Glomerular visceral epithelial cell (primary cell): Measurements from ENCODE around the gene TRIP13.
"Not testable (repeated sequence)": the region's sequence is repeated elsewhere in the genome, so short reads cannot be mapped to it uniquely, and the experiment has no call there.

Experiments
- DNase-seq: peaks from one replicate; pipeline ENCODE4 v3.0.0-alpha.2; 2016; ENCODE audit errors: extremely low spot score

The TRIP13 gene

DNA sequence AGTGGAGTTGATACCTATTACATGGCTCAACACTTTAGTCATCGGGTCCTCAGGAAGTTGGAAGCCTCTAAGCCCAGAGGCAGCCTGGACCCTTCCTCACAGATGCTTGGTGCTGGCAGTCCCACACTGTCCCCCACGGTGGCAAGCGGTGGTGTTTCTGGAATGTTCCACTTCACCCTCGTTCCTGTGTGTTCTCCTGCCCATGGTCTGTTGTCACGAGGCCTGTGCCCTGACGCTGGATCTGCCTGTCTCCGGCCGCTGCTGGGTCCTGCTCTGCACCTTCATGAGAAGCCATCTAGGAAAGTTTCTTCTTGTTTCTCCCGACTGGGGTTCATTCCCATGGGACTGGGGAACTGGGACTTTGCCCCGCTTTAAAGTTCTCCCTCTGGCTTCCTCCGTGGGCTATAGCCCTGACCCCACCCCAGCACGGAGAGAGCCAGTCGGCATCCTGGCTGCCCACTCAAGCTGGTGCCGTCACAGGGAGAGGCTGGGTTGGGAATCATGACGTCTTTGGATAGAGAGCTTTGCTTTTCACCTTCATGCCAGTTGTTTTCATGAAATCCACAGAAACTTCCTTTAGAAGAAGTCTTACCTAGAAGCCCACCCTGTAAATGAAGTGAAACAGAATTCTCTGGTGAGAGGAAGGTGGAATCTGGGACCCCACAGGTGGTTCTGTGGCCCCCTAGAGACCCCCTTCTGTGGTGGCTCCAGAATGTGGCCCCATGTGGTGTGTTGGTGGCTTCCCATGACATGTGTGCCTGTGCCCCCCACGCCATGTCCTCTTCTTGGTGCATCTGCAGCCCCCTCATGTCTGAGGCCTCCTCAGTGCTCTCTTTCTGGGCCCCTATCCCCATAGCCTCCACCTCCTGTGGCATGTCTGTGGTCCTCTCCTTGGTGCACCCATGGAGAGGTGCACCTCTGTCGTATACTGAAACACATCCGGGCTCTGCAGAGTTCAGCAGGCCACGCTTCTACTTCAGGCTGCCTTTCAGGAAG lies 43.8 kb downstream of the TRIP13 start:
- no peak for DNase-seq

DNA sequence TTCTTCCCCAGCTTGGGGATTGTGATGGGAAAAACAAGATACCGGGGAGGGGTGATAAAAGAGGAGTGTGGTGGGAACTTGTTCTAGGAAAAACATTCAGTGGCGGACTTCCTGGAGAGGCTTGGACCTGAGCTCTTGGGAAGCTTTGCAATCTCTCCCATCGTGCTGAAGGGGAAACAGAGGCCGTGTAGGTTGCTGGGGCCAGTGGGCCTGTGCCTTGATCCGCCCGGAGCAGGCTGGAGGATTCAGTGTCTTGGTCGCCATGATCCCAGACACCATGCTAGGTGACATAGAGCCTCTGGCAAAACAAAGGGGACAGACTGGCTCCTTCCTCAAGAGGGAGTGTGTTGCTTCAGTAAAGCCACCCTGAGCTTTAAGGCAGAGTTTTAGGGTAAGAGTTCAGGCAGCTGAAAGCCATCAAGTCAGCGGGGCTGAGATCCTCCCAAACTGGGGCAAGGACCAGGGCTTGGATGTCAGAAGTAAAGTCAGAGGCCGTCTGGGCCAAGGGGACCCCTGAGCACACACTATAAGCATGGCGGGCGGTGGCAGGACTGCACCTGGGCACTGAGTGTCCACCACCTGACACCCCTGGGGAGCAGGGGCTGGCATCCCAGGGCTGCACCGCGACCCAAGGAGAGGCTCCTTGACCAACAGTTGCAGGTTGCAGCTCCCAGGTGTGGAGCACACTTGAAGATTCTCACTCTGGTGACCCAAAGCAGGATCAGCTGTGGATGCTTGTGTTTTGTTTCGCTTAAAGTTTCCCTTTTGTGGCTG lies 44.7 kb downstream of the TRIP13 start:
- DNase-seq: no peak

DNA sequence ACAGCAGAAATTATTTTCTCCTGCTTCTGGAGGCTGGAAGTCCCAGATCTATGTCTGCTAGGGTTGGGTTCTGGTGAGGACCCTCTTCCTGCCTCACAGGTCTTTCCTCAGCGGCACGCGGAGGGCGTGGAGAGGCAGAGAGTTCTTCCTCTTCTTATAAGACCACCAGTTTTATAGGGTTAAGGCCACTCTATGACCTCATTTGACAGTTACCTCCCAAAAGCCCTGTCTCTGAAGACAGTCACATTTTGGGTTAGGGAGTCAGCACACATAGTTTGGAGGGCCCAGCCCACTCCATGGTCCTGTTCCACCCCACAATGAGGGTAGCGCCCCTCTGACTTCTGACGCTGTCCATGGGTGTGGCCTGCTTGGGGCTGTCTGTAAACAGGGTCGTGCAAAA lies 46.7 kb downstream of the TRIP13 start:
- no peak for DNase-seq

DNA sequence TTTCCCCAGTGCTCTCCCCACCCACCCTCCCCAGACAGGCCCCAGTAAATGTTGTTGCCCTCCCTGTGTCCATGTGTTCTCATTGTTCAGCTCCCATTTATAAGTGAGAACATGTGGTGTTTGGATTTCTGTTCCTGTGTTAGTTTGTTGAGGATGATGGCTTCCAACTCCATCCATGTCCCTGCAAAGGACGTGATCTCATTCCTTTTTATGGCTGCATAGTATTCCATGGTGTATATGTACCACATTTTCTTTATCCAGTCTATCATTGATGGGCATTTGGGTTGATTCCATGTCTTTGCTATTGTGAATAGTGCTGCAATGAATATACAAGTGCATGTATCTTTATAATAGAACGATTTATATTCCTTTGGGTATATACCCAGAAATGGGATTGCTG lies 48.1 kb downstream of the TRIP13 start:
- not testable (repeated sequence) for DNase-seq

DNA sequence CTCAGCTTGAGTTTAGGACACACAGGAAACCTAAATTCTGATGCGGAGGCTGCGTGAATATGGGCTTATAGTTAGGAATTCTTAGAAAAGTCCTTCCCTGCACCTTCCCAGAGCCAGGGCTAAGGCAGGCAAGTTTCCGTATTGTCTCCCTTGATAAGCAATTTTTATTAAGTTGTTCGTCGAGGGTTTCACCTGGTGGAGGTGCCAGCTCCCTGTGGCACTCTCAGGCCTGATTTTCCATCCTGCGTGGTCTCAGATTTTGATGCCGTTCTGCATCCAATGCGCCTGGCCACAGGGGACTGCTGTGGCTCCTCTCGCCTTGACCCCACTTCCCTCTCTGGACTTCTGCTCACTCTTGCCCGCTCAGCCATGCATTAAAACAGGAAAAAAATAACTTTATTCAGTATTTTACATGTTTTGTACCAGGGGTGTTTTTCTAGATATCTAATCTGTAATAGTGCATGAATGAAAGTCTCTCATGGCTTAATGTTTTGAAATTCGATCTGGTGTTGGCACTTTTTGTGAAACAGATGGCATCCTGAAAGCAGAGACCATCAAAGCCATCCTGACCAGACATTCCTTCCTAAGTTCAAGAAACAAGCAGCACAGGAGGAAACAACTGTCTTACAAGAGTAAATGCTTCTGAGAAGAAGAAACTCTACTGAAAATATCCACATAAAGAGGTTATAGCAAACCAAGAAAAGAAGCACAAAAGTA lies 50.7 kb downstream of the TRIP13 start:
- no peak for DNase-seq

DNA sequence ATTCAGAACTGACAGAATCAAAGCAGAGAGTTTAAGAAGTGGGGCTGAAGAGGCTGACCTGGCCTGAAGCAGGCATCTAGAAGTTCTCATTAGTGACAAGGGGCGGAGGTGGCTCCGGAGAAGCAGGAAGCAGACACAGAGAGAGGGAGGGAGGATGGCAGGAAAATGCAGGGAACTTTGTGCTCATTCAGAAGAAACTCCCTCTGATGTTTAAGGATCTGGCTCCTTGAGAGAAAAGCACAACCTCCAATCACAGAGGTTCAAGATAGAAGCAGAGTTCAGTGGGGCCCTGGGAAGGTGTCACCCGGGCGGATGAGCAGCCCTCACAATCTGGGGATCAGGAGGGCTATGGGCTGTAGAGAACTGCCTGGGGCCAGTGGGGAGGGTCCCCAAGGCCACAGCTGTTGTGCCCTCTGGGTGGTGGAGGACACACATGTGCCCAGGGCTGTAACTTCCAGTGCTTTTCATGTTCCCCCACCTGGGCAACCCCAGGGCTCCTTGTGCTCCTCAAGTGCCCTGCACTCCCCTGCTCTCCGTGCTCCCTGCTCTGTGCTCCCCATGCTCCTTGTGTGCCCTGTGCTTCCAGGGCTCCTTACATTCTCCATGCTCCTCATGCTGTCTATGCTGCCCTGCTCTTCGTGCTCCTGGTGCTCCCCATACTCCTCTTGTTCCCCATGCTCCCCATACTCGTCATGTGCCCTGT lies 51.4 kb downstream of the TRIP13 start:
- no peak for DNase-seq

DNA sequence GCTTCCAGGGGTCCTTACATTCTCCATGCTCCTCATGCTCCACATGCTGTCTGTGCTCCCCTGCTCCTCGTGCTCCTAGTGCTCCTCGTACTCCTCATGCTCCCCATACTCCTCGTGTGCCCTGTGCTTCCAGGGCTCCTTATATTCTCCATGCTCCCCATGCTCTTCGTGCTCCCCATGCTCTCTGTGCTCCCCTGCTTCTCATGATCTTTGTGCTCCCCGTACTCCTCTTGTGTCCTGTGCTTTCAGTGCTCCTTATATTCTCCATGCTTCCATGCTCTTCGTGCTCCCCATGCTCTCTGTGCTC lies 51.9 kb downstream of the TRIP13 start:
- no peak for DNase-seq

DNA sequence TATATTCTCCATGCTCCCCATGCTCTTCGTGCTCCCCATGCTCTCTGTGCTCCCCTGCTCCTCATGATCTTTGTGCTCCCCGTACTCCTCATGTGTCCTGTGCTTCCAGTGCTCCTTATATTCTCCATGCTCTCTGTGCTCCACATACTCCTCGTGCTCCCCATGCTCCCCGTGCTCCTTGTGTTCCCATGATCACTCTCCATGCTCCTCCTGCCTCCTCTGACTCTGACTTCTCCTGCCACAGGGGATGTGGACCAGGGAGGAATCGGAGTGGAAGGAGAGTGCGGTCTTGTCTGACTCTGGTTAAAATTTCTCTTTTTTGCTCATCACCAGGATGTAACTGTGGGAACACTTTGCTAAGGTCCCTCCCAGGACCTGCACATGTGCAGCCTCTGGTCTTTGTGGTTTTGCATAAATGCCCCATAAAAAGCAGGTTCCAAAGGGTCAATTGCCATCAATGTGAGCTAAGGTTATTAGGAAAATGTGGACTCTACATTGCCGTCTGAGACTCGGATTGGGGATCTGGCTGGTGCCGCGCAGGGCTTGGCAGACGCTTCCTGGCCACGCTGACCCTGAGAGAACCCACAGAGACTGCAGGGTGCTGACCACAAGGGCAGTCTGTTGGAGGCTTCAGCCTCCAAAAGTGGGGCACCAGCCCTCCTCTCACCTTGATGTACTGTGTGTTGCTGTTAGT lies 52.5 kb downstream of the TRIP13 start:
- no peak for DNase-seq

DNA sequence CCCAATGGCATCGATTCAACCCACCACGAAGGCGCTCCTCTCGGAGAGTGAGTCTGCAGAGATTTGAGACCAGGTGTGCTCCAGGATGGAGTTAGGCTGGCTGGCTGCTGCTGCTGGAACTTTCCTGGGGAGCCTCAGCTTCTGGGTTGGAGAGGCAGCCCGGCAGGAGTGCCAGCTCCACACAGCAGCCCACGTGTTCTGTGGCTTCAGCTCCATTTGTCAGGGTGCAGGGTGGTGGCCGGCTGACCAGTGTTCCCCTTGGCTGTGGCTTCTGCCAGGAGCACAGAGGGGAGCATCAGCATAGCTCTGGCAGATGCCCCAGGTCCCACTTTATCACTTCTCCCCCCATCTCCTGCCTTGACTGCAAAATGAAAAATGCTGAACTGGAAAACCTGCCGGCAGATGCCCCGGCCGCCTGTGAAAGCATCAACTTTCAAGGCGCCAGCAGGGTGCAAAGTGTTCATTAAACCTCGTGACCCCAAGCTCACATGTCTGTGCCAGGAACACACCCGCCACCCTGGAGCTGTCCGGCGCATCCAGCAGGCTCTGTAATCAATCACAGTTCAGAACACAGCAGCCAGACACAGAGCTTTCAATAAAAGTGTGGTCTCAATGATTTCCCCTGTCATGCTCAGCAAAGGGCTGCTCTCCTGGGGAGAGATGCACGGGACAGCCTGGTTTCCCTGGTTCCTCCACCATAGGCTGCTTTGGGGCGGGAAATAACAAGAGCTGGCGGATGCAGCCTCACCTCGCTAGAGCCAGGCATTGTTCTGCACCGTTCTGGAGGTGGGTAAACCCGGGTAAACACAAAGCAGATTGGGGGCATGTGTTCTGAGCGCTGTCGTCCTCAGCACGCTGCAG lies 53.2 kb downstream of the TRIP13 start:
- no peak for DNase-seq

DNA sequence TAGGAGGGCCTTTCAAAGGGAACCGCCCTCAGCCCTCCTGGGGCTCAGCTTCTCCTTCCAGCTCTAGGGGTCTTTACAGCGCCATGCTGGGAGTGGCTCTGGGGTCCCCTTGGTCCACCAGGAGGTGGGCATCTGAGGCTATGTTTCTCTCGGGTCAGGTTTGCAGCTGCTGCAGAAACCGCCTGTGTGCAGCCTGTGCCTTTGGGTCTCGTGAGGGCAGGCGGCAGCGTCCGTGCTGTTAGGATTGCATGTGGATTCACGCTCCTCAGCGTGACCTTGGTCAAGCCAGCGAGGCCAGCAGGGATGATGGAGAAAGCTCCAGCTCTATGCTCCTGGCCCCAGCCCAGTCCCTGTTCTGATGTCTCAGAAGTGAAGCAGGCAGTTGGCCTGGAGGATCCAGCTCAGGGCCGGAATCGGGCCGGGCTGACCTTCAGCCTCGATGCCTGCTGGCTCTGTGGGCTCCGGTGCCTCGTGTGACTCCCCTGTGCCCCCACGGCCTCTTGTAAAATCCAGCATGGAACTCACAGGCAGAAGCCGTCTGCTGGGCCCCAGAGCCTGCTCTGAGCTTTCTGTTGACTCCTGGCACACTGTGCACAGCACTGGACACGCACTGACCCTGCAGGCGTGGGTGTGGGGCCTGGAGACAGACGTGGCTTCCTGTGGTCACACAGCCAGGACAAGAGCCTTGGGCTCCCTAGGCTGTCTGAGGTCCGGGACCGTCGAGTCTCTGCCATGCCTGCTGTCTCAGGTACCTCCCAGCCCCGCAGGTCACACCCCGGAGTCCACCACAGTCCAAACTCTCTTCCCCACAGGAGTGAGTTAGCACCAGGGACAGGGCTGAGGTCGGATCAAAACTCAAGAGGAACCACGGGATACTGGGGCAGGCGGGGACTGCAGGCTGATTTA lies 54.3 kb downstream of the TRIP13 start:
- DNase-seq: no peak

DNA sequence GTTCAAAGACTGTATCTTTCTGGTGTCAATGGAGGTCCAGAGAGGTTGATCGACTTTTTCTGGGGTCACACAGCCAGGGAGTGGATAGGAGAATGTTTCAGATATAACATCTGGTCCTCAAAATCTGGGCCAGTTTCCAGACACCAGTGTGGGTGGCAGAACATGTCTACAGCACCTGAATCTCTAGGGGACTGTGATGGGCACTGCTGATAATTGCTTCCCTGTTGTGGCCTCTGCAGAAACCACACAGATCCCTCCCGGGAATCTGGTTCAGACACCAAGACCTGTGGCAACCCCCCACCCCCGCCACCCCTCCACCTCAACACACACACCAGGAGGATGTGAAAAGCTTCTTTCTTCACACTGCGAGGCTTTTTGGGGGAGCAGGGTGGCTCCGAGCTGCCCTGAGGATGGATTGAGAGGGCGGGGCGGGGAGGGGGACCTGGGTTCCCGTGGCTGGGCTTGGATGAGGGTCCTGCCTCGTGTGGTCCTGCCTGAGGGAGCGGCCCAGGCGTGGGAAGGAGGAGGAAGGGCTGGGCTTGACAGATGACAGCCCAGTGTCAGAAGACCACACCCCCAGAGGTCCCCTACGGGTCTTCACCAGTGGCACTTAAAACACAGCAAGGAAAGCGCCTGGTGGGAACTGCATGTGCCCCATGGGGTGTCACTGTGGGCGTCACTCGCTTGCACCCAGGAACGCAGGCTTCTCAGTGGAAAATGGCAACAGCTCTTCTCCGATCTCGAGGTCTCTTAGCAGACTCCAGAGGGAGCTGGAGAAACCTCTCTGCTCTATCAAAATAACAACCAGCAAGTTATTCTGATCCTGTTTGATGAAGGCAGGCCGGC lies 55.2 kb downstream of the TRIP13 start:
- DNase-seq: no peak

DNA sequence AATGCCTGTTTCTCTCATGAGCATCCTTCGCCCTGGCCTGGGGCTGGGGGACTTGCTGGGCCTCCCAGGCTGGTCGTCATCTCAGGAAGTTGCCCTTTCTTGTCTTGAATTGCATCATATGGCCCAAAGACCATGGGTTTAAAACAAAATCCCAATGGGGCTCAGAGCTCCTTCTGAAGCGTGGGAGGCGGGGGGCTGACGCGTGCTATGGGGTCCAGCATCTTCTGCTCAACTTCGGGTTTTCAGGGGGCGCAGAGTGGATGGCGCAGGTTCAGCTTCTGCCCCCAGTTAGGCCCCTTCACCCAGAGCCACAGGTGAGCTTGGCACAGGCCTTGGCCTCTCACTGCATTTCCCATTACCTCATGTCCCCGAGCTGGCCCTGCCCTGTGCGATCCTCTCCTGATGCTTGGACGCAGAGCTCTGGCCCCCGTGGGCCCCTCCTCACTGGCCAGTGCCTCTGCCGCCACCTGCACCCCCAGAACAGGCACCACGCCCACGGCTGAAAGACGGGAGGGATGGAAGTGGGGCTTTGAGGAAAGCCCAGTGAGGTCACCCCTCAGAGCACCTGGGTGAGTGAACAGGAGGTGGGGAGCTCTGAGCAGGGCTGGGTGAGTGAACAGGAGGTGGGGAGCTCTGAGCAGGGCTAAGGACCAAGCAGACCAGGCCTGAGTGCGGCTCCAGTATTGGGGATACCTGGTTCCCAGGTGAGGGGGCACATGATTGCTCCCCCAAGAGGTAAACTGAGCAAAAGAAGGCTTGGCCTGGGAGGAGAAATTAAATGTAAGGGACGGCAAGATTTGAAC lies 56.0 kb downstream of the TRIP13 start:
- DNase-seq: no peak

DNA sequence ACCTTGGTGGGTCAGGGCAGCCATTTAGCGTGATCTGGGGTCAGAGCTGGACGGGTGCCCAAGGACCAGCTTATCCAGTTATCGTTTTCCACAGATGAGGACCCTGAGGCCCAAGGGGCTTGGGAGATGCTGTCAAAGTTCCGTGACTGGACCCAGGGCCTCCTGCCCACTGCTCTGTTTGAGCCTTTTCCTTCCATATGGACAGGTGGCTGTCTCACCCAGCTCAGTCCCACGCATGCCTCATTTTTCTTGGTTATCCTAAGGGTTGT lies 56.5 kb downstream of the TRIP13 start:
- no peak for DNase-seq

DNA sequence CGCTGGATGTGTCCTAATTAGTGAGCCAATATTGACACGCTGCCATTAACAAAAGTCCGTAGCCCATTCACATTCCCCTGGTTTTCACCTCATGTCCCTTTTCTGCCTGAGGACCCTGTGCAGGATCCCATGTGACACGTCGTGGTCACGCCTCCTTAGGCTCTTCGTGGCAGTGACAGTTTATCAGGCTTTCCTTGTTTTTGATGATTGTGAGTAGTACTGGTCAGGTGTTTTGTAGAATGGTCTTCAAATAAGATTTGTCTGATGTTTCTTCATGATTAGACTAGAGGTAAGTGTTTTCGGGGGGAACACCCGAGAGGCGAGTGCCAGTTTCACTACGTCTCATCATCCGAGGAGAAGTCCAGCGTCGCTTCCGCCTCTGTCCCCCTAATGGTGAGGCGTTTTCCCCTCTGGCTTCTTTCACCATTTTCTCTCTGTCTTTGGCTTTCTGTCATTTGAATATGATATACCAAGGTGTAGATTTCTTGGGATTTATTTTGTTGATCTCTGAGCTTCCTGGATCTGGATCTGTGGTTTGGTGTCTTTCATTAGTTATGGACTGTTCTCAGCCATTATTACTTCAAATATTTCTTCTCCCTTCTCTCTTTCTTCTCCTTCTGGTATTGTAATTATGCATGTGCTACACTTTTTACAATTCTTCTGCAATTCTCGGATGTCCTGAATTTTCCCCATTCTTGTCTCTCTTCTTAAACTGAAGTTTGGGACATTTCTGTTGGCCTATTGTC lies 57.3 kb downstream of the TRIP13 start:
- DNase-seq: no peak

DNA sequence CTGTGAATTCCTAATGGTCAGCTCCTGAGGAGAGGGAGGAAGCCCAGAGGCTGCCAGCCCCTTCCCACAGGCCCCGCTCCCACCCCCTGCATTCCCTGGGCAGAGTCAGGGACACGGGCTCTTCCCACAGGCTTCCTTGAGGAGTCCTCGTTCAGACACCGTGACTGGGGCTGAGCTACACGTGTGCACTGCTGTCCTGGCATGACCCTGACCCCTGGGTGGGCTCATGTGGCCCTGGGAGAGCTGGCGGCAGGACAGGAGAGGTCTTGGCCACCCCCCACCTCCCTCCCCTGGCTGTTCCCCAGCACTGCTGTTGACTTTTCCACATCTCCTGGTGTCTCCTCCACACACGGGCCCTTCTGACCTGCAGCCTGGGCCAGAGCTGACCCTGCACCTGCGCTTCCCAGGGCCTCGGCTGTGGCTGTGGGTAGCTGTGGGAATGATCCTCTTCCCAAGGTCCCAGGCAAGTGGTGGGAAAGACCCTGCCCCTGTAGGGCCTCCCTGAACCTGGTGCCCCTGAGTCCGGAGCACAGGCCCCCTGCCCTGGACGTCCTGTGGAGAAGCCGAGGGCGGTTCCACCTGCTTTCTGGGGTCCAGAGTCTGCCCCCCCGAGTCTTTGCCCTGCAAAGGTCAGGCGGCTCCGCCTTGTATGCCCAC lies 59.4 kb downstream of the TRIP13 start:
- no peak for DNase-seq

DNA sequence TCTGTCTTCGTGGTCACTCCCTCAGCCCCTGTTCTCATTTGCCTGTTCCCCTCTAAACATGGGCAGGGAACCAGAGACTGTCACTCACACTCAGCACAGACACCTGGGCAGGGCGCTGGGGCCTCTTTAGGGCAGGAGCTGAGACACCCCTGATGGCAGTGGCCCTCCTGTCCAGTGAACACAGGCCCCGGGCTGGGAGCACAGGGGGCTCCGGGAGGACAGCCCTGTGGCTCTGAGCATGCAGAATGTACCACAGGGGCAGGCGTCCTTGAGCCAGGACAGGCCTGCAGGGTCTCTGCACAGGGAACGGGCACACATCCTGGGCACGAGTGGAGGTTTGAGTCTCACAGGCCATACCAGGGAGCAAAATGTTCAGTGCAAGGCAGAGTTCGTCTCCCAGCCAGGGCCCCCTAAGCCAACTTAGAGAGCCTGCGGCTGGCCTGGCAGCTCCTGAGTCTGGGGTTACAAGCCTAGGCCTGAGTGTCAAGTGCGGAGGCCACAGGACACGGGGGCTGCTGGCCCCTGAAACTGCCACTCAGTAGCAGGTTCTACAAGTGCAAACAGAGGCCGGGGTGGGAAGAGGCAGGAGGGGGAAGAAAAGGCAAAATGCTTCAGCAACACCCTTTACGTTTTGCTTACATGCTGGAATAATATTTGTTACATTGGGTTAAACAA lies 60.0 kb downstream of the TRIP13 start:
- DNase-seq: no peak
